HepG2 (cell line): ENCODE data around the gene ARHGAP12. TPM values are rescaled to one million over a fixed set of nuclear protein-coding genes. Genes with fewer than 3 reads are reported as not detected.
A peak's percentile ranks its signal among the peaks of the same experiment; 100 is the strongest.

Source experiments
- ATAC-seq: fragments of 200-7000 bp; cut with Tn5 transposase; 3 replicates; pipeline ENCODE4 v1.9.1; 2020; ENCODE audit warnings: mild to moderate bottlenecking, moderate library complexity
- BruUV-seq: library from RNA; stranded (reverse); fragments of 400-500 nt; replicated peaks from 2 replicates; lab custom pipeline; 2021; lab: Mats Ljungman, UMichigan
- CTCF ChIA-PET: fragments of 300-600 bp; formaldehyde crosslinking; extraction: SDS; loops from one replicate; lab custom pipeline; 2021; ENCODE audit warnings: low total read pairs, inconsistent platforms, low intra/inter-chr PET ratio; lab: Yijun Ruan, JAX
- POLR2A ChIA-PET: fragments of 350-600 bp; sonication (Branson Sonifier 250); formaldehyde crosslinking; loops from one replicate; lab custom pipeline; 2020; ENCODE audit warnings: antibody characterized with exemption, inconsistent platforms; lab: Yijun Ruan, JAX
- DNase-seq: peaks from one replicate; pipeline ENCODE4 v3.0.0-alpha.2; 2015; ENCODE audit warnings: low spot score
- FAIRE-seq: peaks from 3 replicates; lab custom pipeline; 2011; peaks lifted over from hg19 to GRCh38; lab: Jason Lieb, UNC
- H2AFZ ChIP-seq: one replicate; pipeline ENCODE4 v1.6.1; 2011; ENCODE audit warnings: low read length, inconsistent platforms
- H3K27ac ChIP-seq: fragments of 300-600 bp; 3 replicates; pipeline ENCODE4 v1.8.0; 2011; ENCODE audit warnings: mixed run types, mild to moderate bottlenecking, mixed read lengths, low read length, inconsistent platforms; ENCODE audit not compliant: insufficient read depth; ENCODE audit errors: extremely low read length
- H3K27me3 ChIP-seq, 2 experiments: fragments of 200-600 bp in 1 of 2; 2 replicates in 1 of 2; 3 replicates in 1 of 2; pipeline versions ENCODE4 v1.6.0 to v1.8.0; 2011; ENCODE audit warnings: low read length in 2 of 2, mild to moderate bottlenecking in 2 of 2, moderate library complexity in 2 of 2, inconsistent platforms in 1 of 2; ENCODE audit not compliant: insufficient read depth in 2 of 2, control insufficient read depth in 1 of 2
- H3K36me3 ChIP-seq, 2 experiments: fragments of 200-600 bp in 1 of 2; replicated peaks in 1 of 2; 2 replicates in 1 of 2; 3 replicates in 1 of 2; pipeline versions ENCODE4 v1.5.1 to v1.8.0; 2011; ENCODE audit warnings: low read length in 2 of 2, inconsistent platforms in 1 of 2; ENCODE audit not compliant: insufficient read depth in 2 of 2, control insufficient read depth in 1 of 2
- H3K4me1 ChIP-seq: 2 replicates; pipeline ENCODE4 v1.5.1; 2012; ENCODE audit warnings: low read length, inconsistent platforms; ENCODE audit not compliant: insufficient read depth
- H3K4me2 ChIP-seq: 2 replicates; pipeline ENCODE4 v1.6.0; 2011; ENCODE audit warnings: low read depth, low read length, inconsistent platforms
- H3K4me3 ChIP-seq, 3 experiments: fragments of 200-600 bp in 1 of 3; sonication (generic), shearing (Covaris generic) in 1 of 3; replicated peaks in 1 of 3; 2 replicates each; pipeline ENCODE4 v1.5.1; 2011 to 2016; ENCODE audit warnings: low read length in 3 of 3, inconsistent platforms in 2 of 3, low read depth in 2 of 3, mild to moderate bottlenecking in 2 of 3, control low read depth in 1 of 3, mixed read lengths in 1 of 3; ENCODE audit not compliant: insufficient read depth in 1 of 3
- H3K79me2 ChIP-seq: one replicate; pipeline ENCODE4 v1.6.1; 2011; ENCODE audit warnings: low read length, inconsistent platforms; ENCODE audit not compliant: insufficient read depth
- H3K9ac ChIP-seq: 2 replicates; pipeline ENCODE4 v1.6.0; 2011; ENCODE audit warnings: mild to moderate bottlenecking, low read depth, low read length, inconsistent platforms; ENCODE audit not compliant: insufficient read depth
- H3K9me3 ChIP-seq: 2 replicates; pipeline ENCODE4 v1.5.1; 2012; ENCODE audit warnings: mild to moderate bottlenecking, low read length
- H4K20me1 ChIP-seq: 2 replicates; pipeline ENCODE4 v1.6.0; 2011; ENCODE audit warnings: inconsistent platforms, mild to moderate bottlenecking, low read length, moderate library complexity; ENCODE audit not compliant: insufficient read depth
- ELF1 ChIP-seq: sonication (generic); formaldehyde crosslinking; IDR thresholded peaks from 2 replicates; pipeline ENCODE4 v1.4.0; 2020; ENCODE audit warnings: missing genetic modification reagents
- GPN1 ChIP-seq: sonication (generic); formaldehyde crosslinking; IDR thresholded peaks from 2 replicates; pipeline ENCODE4 v1.5.1; 2020; ENCODE audit warnings: missing genetic modification reagents, borderline replicate concordance
- HMG20B ChIP-seq: conservative IDR thresholded peaks from 2 replicates; pipeline ENCODE4 v1.6.1; 2016; ENCODE audit warnings: missing genetic modification reagents, missing compliant biosample characterization
- NBN ChIP-seq: fragments of 450-650 bp; conservative IDR thresholded peaks from 2 replicates; pipeline ENCODE4 v1.6.1; 2017
- NCOR1 ChIP-seq: fragments of 200-600 bp; sonication (generic); IDR thresholded peaks from 2 replicates; pipeline ENCODE4 v1.7.0; 2017; ENCODE audit warnings: antibody characterized with exemption, low read length, borderline replicate concordance
- RORA ChIP-seq: sonication (generic); formaldehyde crosslinking; IDR thresholded peaks from 2 replicates; pipeline ENCODE4 v1.5.0; 2020; ENCODE audit warnings: mild to moderate bottlenecking, missing genetic modification reagents, moderate library complexity
- SIX1 ChIP-seq: sonication (generic); formaldehyde crosslinking; IDR thresholded peaks from 2 replicates; pipeline ENCODE4 v1.4.0; 2020; ENCODE audit warnings: missing genetic modification reagents, borderline replicate concordance
- SMYD3 ChIP-seq: sonication (generic); formaldehyde crosslinking; IDR thresholded peaks from 2 replicates; pipeline ENCODE4 v1.8.1; 2023; ENCODE audit warnings: mild to moderate bottlenecking, missing genetic modification reagents
- SP140L ChIP-seq: sonication (generic); formaldehyde crosslinking; IDR thresholded peaks from 2 replicates; pipeline ENCODE4 v1.4.0; 2020; ENCODE audit warnings: missing genetic modification reagents, borderline replicate concordance
- SRF ChIP-seq: IDR thresholded peaks from 2 replicates; pipeline ENCODE4 v1.6.1; 2011; ENCODE audit warnings: mild to moderate bottlenecking, low read depth, low read length, moderate library complexity
- ZNF180 ChIP-seq: sonication (generic); formaldehyde crosslinking; IDR thresholded peaks from 2 replicates; pipeline ENCODE4 v1.4.0; 2020; ENCODE audit warnings: low read depth, missing genetic modification reagents, borderline replicate concordance
- ZNF660 ChIP-seq: sonication (generic); formaldehyde crosslinking; IDR thresholded peaks from 2 replicates; pipeline ENCODE4 v1.5.1; 2020; ENCODE audit warnings: mild to moderate bottlenecking, low read depth, missing genetic modification reagents, borderline replicate concordance
- ZNF709 ChIP-seq: sonication (generic); formaldehyde crosslinking; IDR thresholded peaks from 2 replicates; pipeline ENCODE4 v1.5.0; 2020; ENCODE audit warnings: mild to moderate bottlenecking, missing genetic modification reagents
- WGBS: methylation state at CpG from one replicate; pipeline ENCODE4 v1.1.6; 2017; ENCODE audit warnings: low lambda C conversion rate; 5-methylcytosine and 5-hydroxymethylcytosine counted together
- in situ Hi-C: cut with HindIII; loops from 2 replicates; pipeline ENCODE4 v1.10.0; 2017; ENCODE audit warnings: low pct_unique_long_range_greater_than_20kb; ENCODE audit not compliant: extremely low pct_ligation_motif_present
- intact Hi-C: fragments of 100-400 bp; cut with micrococcal nuclease; formaldehyde crosslinking; loops from one replicate; pipeline ENCODE4 v1.10.0; 2022; ENCODE audit not compliant: unreplicated experiment
- polyA plus RNA-seq, 8 experiments: library from polyadenylated mRNA; depleted of rRNA in 3 of 8; stranded (reverse) in 7 of 8; unstranded in 1 of 8; fragments of >200 nt; fragmentation: Illumina TruSeq in 4 of 8; extraction: Trizol in 4 of 8; gene quantifications; 2 replicates each; pipeline versions ENCODE4 v1.2.1 to v1.2.3, GENCODE V29; 2011 to 2016; ENCODE audit warnings: low read depth in 4 of 8, missing spikeins in 1 of 8, mixed read lengths in 1 of 8; ENCODE audit not compliant: insufficient read depth in 1 of 8
- total RNA-seq, 5 experiments: library from RNA; depleted of rRNA; stranded (reverse); fragments of >200 nt; fragmentation: Illumina TruSeq; extraction: Trizol; gene quantifications; 2 replicates each; pipeline ENCODE4 v1.2.3, GENCODE V29; 2016; ENCODE audit warnings: low read depth in 1 of 5
- TF ChIP-seq, protein P1 (sequence below): sonication (generic); formaldehyde crosslinking; IDR thresholded peaks from 2 replicates; pipeline ENCODE4 v1.4.0; 2020; ENCODE audit warnings: mild to moderate bottlenecking, missing genetic modification reagents
- TF ChIP-seq, protein P2 (sequence below): sonication (generic); formaldehyde crosslinking; IDR thresholded peaks from 2 replicates; pipeline ENCODE4 v1.5.0; 2020; ENCODE audit warnings: mild to moderate bottlenecking, missing genetic modification reagents, borderline replicate concordance
- TF ChIP-seq, protein P3 (sequence below): sonication (generic); formaldehyde crosslinking; IDR thresholded peaks from 2 replicates; pipeline ENCODE4 v1.8.1; 2022; ENCODE audit warnings: mild to moderate bottlenecking, missing genetic modification reagents

Gene ARHGAP12
- total and polyA plus RNA-seq, 2 of the 13 experiments (the other 11 are each of a cell fraction or from before 2014, with no cell fraction given) = 25.0 to 54.6 TPM

DNA sequence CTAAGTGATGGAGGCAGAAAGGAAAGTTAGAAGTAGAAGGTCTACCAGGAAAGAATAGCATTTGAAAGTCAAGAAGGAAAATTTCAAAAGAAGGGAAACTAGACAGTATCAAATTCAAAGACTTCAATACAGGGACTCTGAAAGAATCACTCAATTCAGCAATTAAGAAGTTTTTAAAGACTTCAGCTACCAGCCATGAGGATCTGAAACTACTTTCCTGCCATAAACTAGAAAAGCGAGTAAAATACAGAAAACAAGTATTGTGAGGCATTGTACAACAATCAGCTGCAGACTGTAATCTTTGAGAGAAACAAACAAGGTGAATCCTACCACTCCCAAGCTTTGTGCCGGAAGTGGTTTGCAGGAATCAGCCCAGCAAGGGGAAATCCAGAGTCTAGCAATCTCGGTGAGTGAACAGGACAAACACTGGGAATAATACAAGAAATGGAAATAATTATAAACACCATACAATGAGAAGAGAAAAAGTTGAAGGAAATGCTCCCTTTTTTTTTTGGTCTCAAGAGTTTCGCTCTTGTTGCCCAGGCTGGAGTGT is 62.4 kb downstream of the ARHGAP12 start:
- Histone ChIP-seq H2AFZ (no peak overlapping the region), H4K20me1 (no peaks in the 10 kb centered on the region; the same call in 1 of the 2 replicates), H3K4me1 (peaks cover 56% of the 10 kb centered on the region), H3K27me3 (no peaks in the 10 kb centered on the region; a peak in 1 of 5 replicates), H3K4me2 (no peak overlapping the region), H3K4me3 (no peak overlapping the region), H3K36me3 (peaks cover 0 to 3% of the 10 kb centered on the region in 2 experiments; a peak in 2 of 5 replicates), H3K27ac (peak overlapping the region; percentile 23), H3K79me2 (peaks cover 89% of the 10 kb centered on the region), H3K9me3 (no peaks in the 10 kb centered on the region), H3K9ac (no peak overlapping the region)
- CTCF ChIA-PET = no interaction called here
- POLR2A ChIA-PET = no interaction called here
- BruUV-seq = no TSS peak
- no peak for TF ChIP-seq ZNF180
- no peak for TF ChIP-seq SMYD3 (CRISPR knock-in tag)
- TF ChIP-seq NBN = no peak
- TF ChIP-seq SP140L = no peak
- no peak for TF ChIP-seq HMG20B
- no peak for TF ChIP-seq RORA (CRISPR knock-in tag)
- TF ChIP-seq NCOR1 = no peak
- TF ChIP-seq ZNF709 = no peak
- TF ChIP-seq, protein P1, sequence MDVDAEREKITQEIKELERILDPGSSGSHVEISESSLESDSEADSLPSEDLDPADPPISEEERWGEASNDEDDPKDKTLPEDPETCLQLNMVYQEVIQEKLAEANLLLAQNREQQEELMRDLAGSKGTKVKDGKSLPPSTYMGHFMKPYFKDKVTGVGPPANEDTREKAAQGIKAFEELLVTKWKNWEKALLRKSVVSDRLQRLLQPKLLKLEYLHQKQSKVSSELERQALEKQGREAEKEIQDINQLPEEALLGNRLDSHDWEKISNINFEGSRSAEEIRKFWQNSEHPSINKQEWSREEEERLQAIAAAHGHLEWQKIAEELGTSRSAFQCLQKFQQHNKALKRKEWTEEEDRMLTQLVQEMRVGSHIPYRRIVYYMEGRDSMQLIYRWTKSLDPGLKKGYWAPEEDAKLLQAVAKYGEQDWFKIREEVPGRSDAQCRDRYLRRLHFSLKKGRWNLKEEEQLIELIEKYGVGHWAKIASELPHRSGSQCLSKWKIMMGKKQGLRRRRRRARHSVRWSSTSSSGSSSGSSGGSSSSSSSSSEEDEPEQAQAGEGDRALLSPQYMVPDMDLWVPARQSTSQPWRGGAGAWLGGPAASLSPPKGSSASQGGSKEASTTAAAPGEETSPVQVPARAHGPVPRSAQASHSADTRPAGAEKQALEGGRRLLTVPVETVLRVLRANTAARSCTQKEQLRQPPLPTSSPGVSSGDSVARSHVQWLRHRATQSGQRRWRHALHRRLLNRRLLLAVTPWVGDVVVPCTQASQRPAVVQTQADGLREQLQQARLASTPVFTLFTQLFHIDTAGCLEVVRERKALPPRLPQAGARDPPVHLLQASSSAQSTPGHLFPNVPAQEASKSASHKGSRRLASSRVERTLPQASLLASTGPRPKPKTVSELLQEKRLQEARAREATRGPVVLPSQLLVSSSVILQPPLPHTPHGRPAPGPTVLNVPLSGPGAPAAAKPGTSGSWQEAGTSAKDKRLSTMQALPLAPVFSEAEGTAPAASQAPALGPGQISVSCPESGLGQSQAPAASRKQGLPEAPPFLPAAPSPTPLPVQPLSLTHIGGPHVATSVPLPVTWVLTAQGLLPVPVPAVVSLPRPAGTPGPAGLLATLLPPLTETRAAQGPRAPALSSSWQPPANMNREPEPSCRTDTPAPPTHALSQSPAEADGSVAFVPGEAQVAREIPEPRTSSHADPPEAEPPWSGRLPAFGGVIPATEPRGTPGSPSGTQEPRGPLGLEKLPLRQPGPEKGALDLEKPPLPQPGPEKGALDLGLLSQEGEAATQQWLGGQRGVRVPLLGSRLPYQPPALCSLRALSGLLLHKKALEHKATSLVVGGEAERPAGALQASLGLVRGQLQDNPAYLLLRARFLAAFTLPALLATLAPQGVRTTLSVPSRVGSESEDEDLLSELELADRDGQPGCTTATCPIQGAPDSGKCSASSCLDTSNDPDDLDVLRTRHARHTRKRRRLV = no peak
- no peak for TF ChIP-seq ZNF660 (CRISPR knock-in tag)
- TF ChIP-seq, protein P2, sequence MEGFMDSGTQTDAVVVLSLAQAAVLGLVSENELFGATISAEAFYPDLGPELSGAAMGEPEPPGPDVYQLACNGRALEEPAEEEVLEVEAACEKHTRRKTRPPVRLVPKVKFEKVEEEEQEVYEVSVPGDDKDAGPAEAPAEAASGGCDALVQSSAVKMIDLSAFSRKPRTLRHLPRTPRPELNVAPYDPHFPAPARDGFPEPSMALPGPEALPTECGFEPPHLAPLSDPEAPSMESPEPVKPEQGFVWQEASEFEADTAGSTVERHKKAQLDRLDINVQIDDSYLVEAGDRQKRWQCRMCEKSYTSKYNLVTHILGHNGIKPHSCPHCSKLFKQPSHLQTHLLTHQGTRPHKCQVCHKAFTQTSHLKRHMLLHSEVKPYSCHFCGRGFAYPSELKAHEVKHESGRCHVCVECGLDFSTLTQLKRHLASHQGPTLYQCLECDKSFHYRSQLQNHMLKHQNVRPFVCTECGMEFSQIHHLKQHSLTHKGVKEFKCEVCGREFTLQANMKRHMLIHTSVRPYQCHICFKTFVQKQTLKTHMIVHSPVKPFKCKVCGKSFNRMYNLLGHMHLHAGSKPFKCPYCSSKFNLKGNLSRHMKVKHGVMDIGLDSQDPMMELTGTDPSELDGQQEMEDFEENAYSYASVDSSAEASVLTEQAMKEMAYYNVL (CRISPR knock-in tag) = no peak
- TF ChIP-seq SIX1 (CRISPR knock-in tag) = no peak
- no peak for TF ChIP-seq GPN1 (CRISPR knock-in tag)
- no peak for TF ChIP-seq ELF1 (CRISPR knock-in tag)
- TF ChIP-seq SRF = no peak
- TF ChIP-seq, protein P3, sequence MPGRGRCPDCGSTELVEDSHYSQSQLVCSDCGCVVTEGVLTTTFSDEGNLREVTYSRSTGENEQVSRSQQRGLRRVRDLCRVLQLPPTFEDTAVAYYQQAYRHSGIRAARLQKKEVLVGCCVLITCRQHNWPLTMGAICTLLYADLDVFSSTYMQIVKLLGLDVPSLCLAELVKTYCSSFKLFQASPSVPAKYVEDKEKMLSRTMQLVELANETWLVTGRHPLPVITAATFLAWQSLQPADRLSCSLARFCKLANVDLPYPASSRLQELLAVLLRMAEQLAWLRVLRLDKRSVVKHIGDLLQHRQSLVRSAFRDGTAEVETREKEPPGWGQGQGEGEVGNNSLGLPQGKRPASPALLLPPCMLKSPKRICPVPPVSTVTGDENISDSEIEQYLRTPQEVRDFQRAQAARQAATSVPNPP (CRISPR knock-in tag) = no peak
- in situ Hi-C loops (no loop called here), intact Hi-C loops (loop anchor here (10.0 kb wide), 1 partner anchor 349 kb away; no protein-coding TSS in a partner anchor)
- DNase-seq = no peak
- ATAC-seq = no peak
- 94% methylated on average over 4 of the region's 4 CpGs for WGBS
- no peak for FAIRE-seq
